GM23338 (cell line): ENCODE results near the gene EPB41L4A. TPM values are rescaled to one million over a fixed set of nuclear protein-coding genes. Genes with fewer than 3 reads are reported as not detected.

ENCODE experiments used
- ATAC-seq: fragments of 200-7000 bp; cut with Tn5 transposase; 3 replicates; pipeline ENCODE4 v1.9.1; 2020
- DNase-seq: peaks from one replicate; pipeline ENCODE4 v3.0.0-alpha.2; 2015; ENCODE audit warnings: low spot score
- H2AFZ ChIP-seq: fragments of 200-600 bp; sonication (generic); 2 replicates; pipeline ENCODE4 v1.8.0; 2016; ENCODE audit warnings: antibody characterized with exemption, mild to moderate bottlenecking, moderate library complexity
- H3F3A ChIP-seq: fragments of 200-600 bp; sonication (generic); replicated peaks from 2 replicates; pipeline ENCODE4 v1.8.0; 2017; ENCODE audit warnings: antibody characterized with exemption, mixed run types, low read depth
- H3K27ac ChIP-seq: fragments of 200-600 bp; sonication (generic); 2 replicates; pipeline ENCODE4 v1.6.1; 2016; ENCODE audit warnings: low read depth
- H3K27me3 ChIP-seq: fragments of 200-600 bp; sonication (generic); 2 replicates; pipeline ENCODE4 v1.8.0; 2016; ENCODE audit warnings: mild to moderate bottlenecking, mixed run types, moderate library complexity; ENCODE audit not compliant: insufficient read depth
- H3K36me3 ChIP-seq: fragments of 200-600 bp; sonication (generic); 2 replicates; pipeline ENCODE4 v1.8.0; 2016; ENCODE audit warnings: mild to moderate bottlenecking; ENCODE audit not compliant: insufficient read depth
- H3K4me1 ChIP-seq: fragments of 200-600 bp; sonication (generic); 2 replicates; pipeline ENCODE4 v1.8.0; 2016; ENCODE audit warnings: mild to moderate bottlenecking, moderate library complexity; ENCODE audit not compliant: insufficient read depth
- H3K4me2 ChIP-seq: fragments of 200-600 bp; sonication (generic); 2 replicates; pipeline ENCODE4 v1.7.1; 2017; ENCODE audit warnings: mixed run types
- H3K4me3 ChIP-seq: fragments of 200-600 bp; sonication (generic); 2 replicates; pipeline ENCODE4 v1.6.1; 2016; ENCODE audit warnings: mixed run types
- H3K79me2 ChIP-seq: fragments of 200-600 bp; sonication (generic); replicated peaks from 2 replicates; pipeline ENCODE4 v1.8.0; 2017; ENCODE audit warnings: mild to moderate bottlenecking; ENCODE audit not compliant: insufficient read depth
- H3K9me2 ChIP-seq: fragments of 200-600 bp; sonication (generic); 2 replicates; pipeline ENCODE4 v1.8.0; 2017; ENCODE audit not compliant: insufficient read depth
- H4K20me1 ChIP-seq: fragments of 200-600 bp; sonication (generic); replicated peaks from 2 replicates; pipeline ENCODE4 v1.8.0; 2017; ENCODE audit warnings: mild to moderate bottlenecking; ENCODE audit not compliant: insufficient read depth
- H3K27ac Mint-ChIP-seq: 2 replicates; pipeline ENCODE4 v1.8.0; 2020; ENCODE audit warnings: inconsistent platforms, mild to moderate bottlenecking, moderate library complexity, mixed read lengths
- H3K27me3 Mint-ChIP-seq: 3 replicates; pipeline ENCODE4 v1.8.0; 2022; ENCODE audit warnings: low read depth, mild to moderate bottlenecking, moderate library complexity, mixed read lengths, inconsistent platforms; ENCODE audit not compliant: insufficient read depth, poor library complexity
- H3K36me3 Mint-ChIP-seq: 3 replicates; pipeline ENCODE4 v1.8.0; 2021; ENCODE audit warnings: low read depth, mild to moderate bottlenecking, inconsistent platforms, moderate library complexity, mixed read lengths
- H3K4me1 Mint-ChIP-seq: 3 replicates; pipeline ENCODE4 v1.8.0; 2020; ENCODE audit warnings: mild to moderate bottlenecking, inconsistent platforms, mixed read lengths
- H3K4me3 Mint-ChIP-seq: 3 replicates; pipeline ENCODE4 v1.8.0; 2021; ENCODE audit warnings: moderate library complexity, mild to moderate bottlenecking, inconsistent platforms, mixed read lengths
- H3K9me3 Mint-ChIP-seq: 3 replicates; pipeline ENCODE4 v1.8.0; 2020; ENCODE audit warnings: moderate library complexity, mild to moderate bottlenecking, inconsistent platforms, mixed read lengths
- CREB1 ChIP-seq: fragments of 250-450 bp; sonication (Bioruptor Pico); IDR thresholded peaks from 2 replicates; pipeline ENCODE4 v1.5.0; 2020; ENCODE audit warnings: low read depth, mild to moderate bottlenecking, moderate library complexity
- CTCF ChIP-seq, 2 experiments: fragments of 200-600 bp in 1 of 2; sonication (generic) in 1 of 2; conservative IDR thresholded peaks; 2 replicates each; pipeline versions ENCODE4 v1.5.1 to v1.6.1; 2016 to 2017; ENCODE audit warnings: antibody characterized with exemption in 2 of 2, low read depth in 2 of 2, mild to moderate bottlenecking in 2 of 2, moderate library complexity in 1 of 2
- ETS1 ChIP-seq: IDR thresholded peaks from 2 replicates; pipeline ENCODE4 v1.6.1; 2016; ENCODE audit warnings: antibody characterized with exemption
- EZH2 ChIP-seq: fragments of 200-600 bp; sonication (generic); IDR thresholded peaks from one replicate; pipeline ENCODE4 v1.8.0; 2017; ENCODE audit warnings: antibody characterized with exemption, mild to moderate bottlenecking, low read depth; ENCODE audit not compliant: unreplicated experiment
- EZH2phosphoT487 ChIP-seq: fragments of 200-600 bp; sonication (generic); IDR thresholded peaks from one replicate; pipeline ENCODE4 v1.8.1; 2018; ENCODE audit warnings: antibody characterized with exemption; ENCODE audit not compliant: unreplicated experiment
- JUNB ChIP-seq: IDR thresholded peaks from one replicate; pipeline ENCODE4 v1.6.1; 2016; ENCODE audit warnings: antibody characterized with exemption; ENCODE audit not compliant: unreplicated experiment
- NANOG ChIP-seq: IDR thresholded peaks from 2 replicates; pipeline ENCODE4 v1.6.1; 2016; ENCODE audit warnings: antibody characterized with exemption, borderline replicate concordance
- POLR2AphosphoS5 ChIP-seq: IDR thresholded peaks from 2 replicates; pipeline ENCODE4 v1.6.1; 2016; ENCODE audit warnings: antibody characterized with exemption, low read depth
- REST ChIP-seq: IDR thresholded peaks from one replicate; pipeline ENCODE4 v1.6.1; 2018; ENCODE audit warnings: antibody characterized with exemption; ENCODE audit not compliant: unreplicated experiment
- STAT1 ChIP-seq: IDR thresholded peaks from one replicate; pipeline ENCODE4 v1.6.1; 2016; ENCODE audit warnings: antibody characterized with exemption; ENCODE audit not compliant: unreplicated experiment
- ZNF114 ChIP-seq: fragments of 250-450 bp; sonication (Bioruptor Pico); IDR thresholded peaks from 2 replicates; pipeline ENCODE4 v1.5.0; 2020; ENCODE audit warnings: mild to moderate bottlenecking, moderate library complexity
- ZNF331 ChIP-seq: fragments of 250-450 bp; sonication (Bioruptor Pico); IDR thresholded peaks from 2 replicates; pipeline ENCODE4 v1.5.0; 2020; ENCODE audit warnings: low read depth, mild to moderate bottlenecking, moderate library complexity
- ZNF462 ChIP-seq: fragments of 250-450 bp; sonication (Bioruptor Pico); IDR thresholded peaks from 2 replicates; pipeline ENCODE4 v1.5.0; 2020; ENCODE audit warnings: mild to moderate bottlenecking, moderate library complexity
- polyA plus RNA-seq: library from polyadenylated mRNA; unstranded; fragments of >200 nt; fragmentation: Nextera tagmentation; extraction: Ambion mirVana; gene quantifications from 2 replicates; pipeline ENCODE4 v1.2.1, GENCODE V29; 2016
- total RNA-seq: library from RNA; depleted of rRNA; stranded (reverse); fragments of >200 nt; shearing (Covaris generic); gene quantifications from 2 replicates; pipeline ENCODE4 v1.2.3, GENCODE V29; 2014

Gene EPB41L4A
- total and polyA plus RNA-seq, 2 experiments from 2014 or later, result 5.7 to 6.0 TPM

- no peaks in the 10 kb centered on the region for H3K79me2 ChIP-seq
- H3K4me1 Mint-ChIP-seq, result peaks cover 13% of the 10 kb centered on the region; the same call in 2 of the 3 replicates
- no peak overlapping the region for H3K27ac ChIP-seq
- H4K20me1 ChIP-seq, result no peaks in the 10 kb centered on the region
- no peaks in the 10 kb centered on the region; the same call in 1 of the 2 replicates for H3K9me2 ChIP-seq
- H3K4me3 Mint-ChIP-seq, result no peak overlapping the region
- no peak overlapping the region for H3K4me3 ChIP-seq
- H3K4me1 ChIP-seq, result no peaks in the 10 kb centered on the region; the same call in 1 of the 2 replicates
- H3K4me2 ChIP-seq, result no peak overlapping the region
- H3K27me3 ChIP-seq, result no peaks in the 10 kb centered on the region
- H2AFZ ChIP-seq, result no peak overlapping the region
- H3K36me3 Mint-ChIP-seq, result no peaks in the 10 kb centered on the region
- ATAC-seq, result no peak
- H3K36me3 ChIP-seq, result no peaks in the 10 kb centered on the region
- TF ChIP-seq CTCF (conservative IDR thresholded peaks at IDR 0.05; ENCODE audit: low read depth in 2 of 2) (no peak), POLR2AphosphoS5 (no peak), EZH2phosphoT487 (no peak), STAT1 (no peak), ETS1 (no peak), REST (no peak), CREB1 (no peak), EZH2 (no peak), ZNF462 (CRISPR knock-in tag) (no peak), ZNF114 (CRISPR knock-in tag) (no peak), JUNB (no peak), ZNF331 (CRISPR knock-in tag) (no peak), NANOG (no peak)
- H3K27ac Mint-ChIP-seq, result no peak overlapping the region
- no peak for DNase-seq
- no peaks in the 10 kb centered on the region for H3K27me3 Mint-ChIP-seq
- no peaks in the 10 kb centered on the region for H3K9me3 Mint-ChIP-seq
- no peaks in the 10 kb centered on the region for H3F3A ChIP-seq
These were observed 101.2 kb downstream of the EPB41L4A start for GRCh38 chr5:112317866-112318265.
